MM.1S (cell line): Measurements from ENCODE around the gene PSMC3IP.

ENCODE experiments used
- CTCF ChIP-seq: fragments of 300-600 bp; sonication (generic); IDR thresholded peaks from 2 replicates; pipeline ENCODE4 v1.5.1; 2016; ENCODE audit warnings: antibody characterized with exemption, low read length, mixed read lengths
- EZH2phosphoT487 ChIP-seq: fragments of 300-600 bp; sonication (generic); IDR thresholded peaks from 2 replicates; pipeline ENCODE4 v1.6.1; 2018; ENCODE audit warnings: antibody characterized with exemption, low read length

GRCh38 chr17:42577140-42577531 lies 393 bp downstream of the PSMC3IP start:
- TF ChIP-seq CTCF (no peak), EZH2phosphoT487 (no peak)
